ENCODE data around the gene NAV2. TPM values are rescaled to one million over a fixed set of nuclear protein-coding genes. Genes with fewer than 3 reads are reported as not detected.

NAV2 gene
- total and polyA plus RNA-seq, 2 experiments from 2014 or later, result 26.0 to 45.0 TPM

- H4K20me1 ChIP-seq (replicated peaks; ENCODE audit: insufficient read depth), result no peaks in the 10 kb centered on the region; the same call in 1 of the 2 replicates
- no peak overlapping the region for H3K27ac ChIP-seq (ENCODE audit: low read depth)
- peaks cover 26% of the 10 kb centered on the region for H3K4me1 ChIP-seq (ENCODE audit: insufficient read depth)
- H3K4me1 Mint-ChIP-seq, result peaks cover 48% of the 10 kb centered on the region
- no peak overlapping the region for H3K4me3 ChIP-seq
- H3K36me3 Mint-ChIP-seq (ENCODE audit: low read depth), result peaks cover 72% of the 10 kb centered on the region
- no peak overlapping the region for H3K4me2 ChIP-seq
- DNase-seq (ENCODE audit: low spot score), result no peak
- no peaks in the 10 kb centered on the region for H3K79me2 ChIP-seq (replicated peaks; ENCODE audit: insufficient read depth)
- H3F3A ChIP-seq (replicated peaks; ENCODE audit: low read depth), result no peaks in the 10 kb centered on the region
- no peaks in the 10 kb centered on the region for H3K27me3 ChIP-seq (ENCODE audit: insufficient read depth)
- H3K4me3 Mint-ChIP-seq, result no peak overlapping the region
- H2AFZ ChIP-seq, result no peak overlapping the region
- no peak for ATAC-seq
- H3K36me3 ChIP-seq (ENCODE audit: insufficient read depth), result peaks cover 19% of the 10 kb centered on the region
- TF ChIP-seq ETS1 (IDR thresholded peaks at IDR 0.05) (no peak), EZH2phosphoT487 (IDR thresholded peaks at IDR 0.05; ENCODE audit: unreplicated experiment) (no peak), STAT1 (IDR thresholded peaks at IDR 0.05; ENCODE audit: unreplicated experiment) (no peak), CTCF (conservative IDR thresholded peaks at IDR 0.05; ENCODE audit: low read depth in 2 of 2) (no peak), CREB1 (CRISPR knock-in tag; IDR thresholded peaks at IDR 0.05; ENCODE audit: low read depth) (no peak), POLR2AphosphoS5 (IDR thresholded peaks at IDR 0.05; ENCODE audit: low read depth) (no peak), NANOG (IDR thresholded peaks at IDR 0.05; ENCODE audit: borderline replicate concordance) (no peak), EZH2 (IDR thresholded peaks at IDR 0.05; ENCODE audit: low read depth, unreplicated experiment) (no peak), ZNF114 (CRISPR knock-in tag; IDR thresholded peaks at IDR 0.05) (no peak), JUNB (IDR thresholded peaks at IDR 0.05; ENCODE audit: unreplicated experiment) (no peak), ZNF331 (CRISPR knock-in tag; IDR thresholded peaks at IDR 0.05; ENCODE audit: low read depth) (no peak), ZNF462 (CRISPR knock-in tag; IDR thresholded peaks at IDR 0.05) (no peak), REST (IDR thresholded peaks at IDR 0.05; ENCODE audit: unreplicated experiment) (no peak)
- H3K27ac Mint-ChIP-seq, result 0 out of 2 replicates have a peak overlapping the region, but pooled peaks have one; percentile 18
- peaks cover 14% of the 10 kb centered on the region for H3K27me3 Mint-ChIP-seq (ENCODE audit: insufficient read depth, low read depth, poor library complexity)
- no peaks in the 10 kb centered on the region for H3K9me3 Mint-ChIP-seq
- H3K9me2 ChIP-seq (ENCODE audit: insufficient read depth), result no peaks in the 10 kb centered on the region
Measured at GRCh38 chr11:20045098-20045688, 332.6 kb downstream of the NAV2 start.

Data from GM23338 (cell line).